Measurements from ENCODE around the gene ZNF334.

ZNF334 gene

GRCh38 chr20:46501337-46501942 is 11.9 kb downstream of the ZNF334 start:
- DNase-seq (ENCODE audit: low read depth): no peak
- TF ChIP-seq, protein P1, sequence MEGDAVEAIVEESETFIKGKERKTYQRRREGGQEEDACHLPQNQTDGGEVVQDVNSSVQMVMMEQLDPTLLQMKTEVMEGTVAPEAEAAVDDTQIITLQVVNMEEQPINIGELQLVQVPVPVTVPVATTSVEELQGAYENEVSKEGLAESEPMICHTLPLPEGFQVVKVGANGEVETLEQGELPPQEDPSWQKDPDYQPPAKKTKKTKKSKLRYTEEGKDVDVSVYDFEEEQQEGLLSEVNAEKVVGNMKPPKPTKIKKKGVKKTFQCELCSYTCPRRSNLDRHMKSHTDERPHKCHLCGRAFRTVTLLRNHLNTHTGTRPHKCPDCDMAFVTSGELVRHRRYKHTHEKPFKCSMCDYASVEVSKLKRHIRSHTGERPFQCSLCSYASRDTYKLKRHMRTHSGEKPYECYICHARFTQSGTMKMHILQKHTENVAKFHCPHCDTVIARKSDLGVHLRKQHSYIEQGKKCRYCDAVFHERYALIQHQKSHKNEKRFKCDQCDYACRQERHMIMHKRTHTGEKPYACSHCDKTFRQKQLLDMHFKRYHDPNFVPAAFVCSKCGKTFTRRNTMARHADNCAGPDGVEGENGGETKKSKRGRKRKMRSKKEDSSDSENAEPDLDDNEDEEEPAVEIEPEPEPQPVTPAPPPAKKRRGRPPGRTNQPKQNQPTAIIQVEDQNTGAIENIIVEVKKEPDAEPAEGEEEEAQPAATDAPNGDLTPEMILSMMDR (IDR thresholded peaks at IDR 0.05; ENCODE audit: low read depth, low read length, missing control alignments): no peak
- no peak overlapping the region for H3K4me3 ChIP-seq (ENCODE audit: low read depth, low read length)
- in situ Hi-C loops (cut with HindIII; ENCODE audit: low sequenced_read_pairs): no loop called here

- TF ChIP-seq, protein P1 (IDR thresholded peaks at IDR 0.05; ENCODE audit: low read depth, low read length, missing control alignments): no peak
- no peak for DNase-seq (ENCODE audit: low read depth)
- in situ Hi-C loops (cut with HindIII; ENCODE audit: low sequenced_read_pairs): no loop called here
- H3K4me3 ChIP-seq (ENCODE audit: low read depth, low read length): no peak overlapping the region
Measured at GRCh38 chr20:46494077-46494476, 19.3 kb downstream of the ZNF334 start.

DNA sequence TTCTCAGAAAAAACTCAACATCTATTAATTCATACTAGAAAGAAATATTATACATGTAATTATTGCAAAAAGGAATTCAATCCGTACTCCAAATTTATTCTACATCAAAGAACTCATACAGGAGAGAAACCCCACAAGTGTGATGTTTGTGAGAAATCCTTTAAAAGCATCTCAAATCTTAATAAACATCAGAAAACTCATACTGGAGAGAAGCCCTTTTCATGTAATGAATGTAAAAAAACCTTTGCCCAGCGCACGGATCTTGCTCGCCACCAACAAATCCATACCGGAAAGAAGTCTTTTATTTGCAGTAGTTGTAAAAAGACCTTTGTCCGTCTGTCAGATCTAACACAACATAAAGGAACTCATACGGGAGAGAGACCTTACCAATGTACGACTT is 22.0 kb downstream of the ZNF334 start:
- no peak overlapping the region for H3K4me3 ChIP-seq (ENCODE audit: low read depth, low read length)
- TF ChIP-seq, protein P1 (IDR thresholded peaks at IDR 0.05; ENCODE audit: low read depth, low read length, missing control alignments): no peak
- DNase-seq (ENCODE audit: low read depth): no peak
- in situ Hi-C loops (cut with HindIII; ENCODE audit: low sequenced_read_pairs): no loop called here

DNA sequence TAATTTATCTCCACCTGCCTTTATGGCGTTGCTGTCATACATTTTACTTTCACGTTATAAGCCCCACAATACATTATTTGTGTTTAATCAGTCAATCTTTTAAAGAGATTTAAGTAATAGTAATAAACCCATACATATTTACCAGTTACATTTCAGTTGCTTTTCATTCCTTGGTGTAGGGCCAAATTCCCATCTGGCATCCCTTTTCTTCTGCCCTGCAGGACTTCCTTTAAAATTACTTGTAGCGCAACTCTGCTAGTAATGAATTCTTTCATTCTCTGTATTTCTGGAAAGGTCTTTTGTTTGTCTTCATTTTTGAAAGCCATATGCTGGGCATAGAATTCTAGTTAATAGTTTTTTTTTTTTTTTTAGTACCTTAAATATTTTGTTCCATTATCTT is 24.9 kb downstream of the ZNF334 start:
- no peak overlapping the region for H3K4me3 ChIP-seq (ENCODE audit: low read depth, low read length)
- in situ Hi-C loops (cut with HindIII; ENCODE audit: low sequenced_read_pairs): no loop called here
- DNase-seq (ENCODE audit: low read depth): no peak
- TF ChIP-seq, protein P1 (IDR thresholded peaks at IDR 0.05; ENCODE audit: low read depth, low read length, missing control alignments): no peak

GRCh38 chr20:46487628-46488027 is 25.7 kb downstream of the ZNF334 start:
- in situ Hi-C loops (cut with HindIII; ENCODE audit: low sequenced_read_pairs): no loop called here
- no peak for DNase-seq (ENCODE audit: low read depth)

DNA sequence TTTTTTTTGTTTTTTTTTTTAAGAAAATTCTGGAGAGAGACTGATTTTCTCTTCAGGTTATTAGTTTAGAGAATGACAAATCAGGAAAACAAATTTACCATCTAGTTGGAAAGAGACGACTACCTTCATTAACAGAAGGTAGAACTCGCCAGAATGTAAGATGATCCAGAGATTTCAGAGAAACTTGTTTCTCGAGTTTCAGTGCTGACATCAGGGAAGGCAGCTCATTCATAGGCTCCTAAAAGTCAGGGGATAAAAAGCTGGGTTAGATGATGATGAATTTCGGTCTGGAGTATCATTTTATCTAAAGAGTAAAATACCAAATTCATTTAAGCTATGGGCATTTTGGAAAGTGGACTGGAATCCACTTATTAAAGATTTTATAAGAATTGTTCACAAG is 27.9 kb downstream of the ZNF334 start:
- TF ChIP-seq, protein P1 (IDR thresholded peaks at IDR 0.05; ENCODE audit: low read depth, low read length, missing control alignments): no peak
- in situ Hi-C loops (cut with HindIII; ENCODE audit: low sequenced_read_pairs): no loop called here
- H3K4me3 ChIP-seq (ENCODE audit: low read depth, low read length): no peak overlapping the region
- DNase-seq (ENCODE audit: low read depth): no peak

More at GRCh38 chr20:46487628-46488027, 25.7 kb downstream of the ZNF334 start:
- H3K4me3 ChIP-seq (ENCODE audit: low read depth, low read length): no peak overlapping the region
- TF ChIP-seq, protein P1 (IDR thresholded peaks at IDR 0.05; ENCODE audit: low read depth, low read length, missing control alignments): no peak

Data from astrocyte of the cerebellum (primary cell).